Measurements from ENCODE around the gene MPPE1. TPM values are rescaled to one million over a fixed set of nuclear protein-coding genes. Genes with fewer than 3 reads are reported as not detected.
A peak's percentile ranks its signal among the peaks of the same experiment; 100 is the strongest.

The MPPE1 gene
- total and polyA plus RNA-seq, 9 of the 15 experiments (the other 6 are each of a cell fraction or from before 2014, with no cell fraction given): 10.7 to 19.5 (median 13.3) TPM

- TF ChIP-seq AFF1 (IDR thresholded peaks at IDR 0.05; ENCODE audit: low read depth in 1 of 2, partially characterized antibody in 2 of 2): peak in 1 of 2 experiments; percentile 36
- no peak for TF ChIP-seq ZNF277 (CRISPR knock-in tag; IDR thresholded peaks at IDR 0.05; ENCODE audit: borderline replicate concordance)
- no peak for TF ChIP-seq CBFA2T2 (conservative IDR thresholded peaks at IDR 0.05)
- no peak for TF ChIP-seq MXD1 (CRISPR knock-in tag; IDR thresholded peaks at IDR 0.05; ENCODE audit: borderline replicate concordance, poor library complexity, severe bottlenecking)
- no peak for TF ChIP-seq ARHGAP35 (IDR thresholded peaks at IDR 0.05; ENCODE audit: partially characterized antibody)
- no peak for TF ChIP-seq CEBPG (CRISPR knock-in tag; IDR thresholded peaks at IDR 0.05)
- no peak for TF ChIP-seq CEBPG (tag; conservative IDR thresholded peaks at IDR 0.05 in 1 of 2, IDR thresholded peaks at IDR 0.05 in 1 of 2)
- TF ChIP-seq NBN (IDR thresholded peaks at IDR 0.05; ENCODE audit: low read depth): peak; percentile 91
- TF ChIP-seq ZNF184 (CRISPR knock-in tag; IDR thresholded peaks at IDR 0.05): no peak
- 0 out of 2 replicates have a peak, but pooled peaks have one; percentile 33 for TF ChIP-seq THRB (CRISPR knock-in tag; conservative IDR thresholded peaks at IDR 0.05)
- TF ChIP-seq ZBTB12 (CRISPR knock-in tag; IDR thresholded peaks at IDR 0.05): peak; percentile 98
- TF ChIP-seq SRSF7 (optimal IDR thresholded peaks at IDR 0.05; ENCODE audit: low read depth, low read length): no peak
- no peak for TF ChIP-seq SFPQ (IDR thresholded peaks at IDR 0.05; ENCODE audit: low read depth, low read length)
- TF ChIP-seq MEF2A (IDR thresholded peaks at IDR 0.05; ENCODE audit: control insufficient read depth, low read depth, low read length): no peak
- TF ChIP-seq PHB2 (IDR thresholded peaks at IDR 0.05; ENCODE audit: low read depth): no peak
- peak; percentile 77 to 85; a peak in 3 of 4 replicates for TF ChIP-seq MAZ (CRISPR knock-in tag; conservative IDR thresholded peaks at IDR 0.05 in 1 of 2, IDR thresholded peaks at IDR 0.05 in 1 of 2)
Observed at GRCh38 chr18:11851146-11851805, 56.8 kb downstream of the MPPE1 start, which contains the start of gene CHMP1B (continued).
